Measurements from ENCODE around the gene GNB1. TPM values are rescaled to one million over a fixed set of nuclear protein-coding genes. Genes with fewer than 3 reads are reported as not detected.

The GNB1 gene
- total RNA-seq, 1 donor = 88.7 TPM

DNA sequence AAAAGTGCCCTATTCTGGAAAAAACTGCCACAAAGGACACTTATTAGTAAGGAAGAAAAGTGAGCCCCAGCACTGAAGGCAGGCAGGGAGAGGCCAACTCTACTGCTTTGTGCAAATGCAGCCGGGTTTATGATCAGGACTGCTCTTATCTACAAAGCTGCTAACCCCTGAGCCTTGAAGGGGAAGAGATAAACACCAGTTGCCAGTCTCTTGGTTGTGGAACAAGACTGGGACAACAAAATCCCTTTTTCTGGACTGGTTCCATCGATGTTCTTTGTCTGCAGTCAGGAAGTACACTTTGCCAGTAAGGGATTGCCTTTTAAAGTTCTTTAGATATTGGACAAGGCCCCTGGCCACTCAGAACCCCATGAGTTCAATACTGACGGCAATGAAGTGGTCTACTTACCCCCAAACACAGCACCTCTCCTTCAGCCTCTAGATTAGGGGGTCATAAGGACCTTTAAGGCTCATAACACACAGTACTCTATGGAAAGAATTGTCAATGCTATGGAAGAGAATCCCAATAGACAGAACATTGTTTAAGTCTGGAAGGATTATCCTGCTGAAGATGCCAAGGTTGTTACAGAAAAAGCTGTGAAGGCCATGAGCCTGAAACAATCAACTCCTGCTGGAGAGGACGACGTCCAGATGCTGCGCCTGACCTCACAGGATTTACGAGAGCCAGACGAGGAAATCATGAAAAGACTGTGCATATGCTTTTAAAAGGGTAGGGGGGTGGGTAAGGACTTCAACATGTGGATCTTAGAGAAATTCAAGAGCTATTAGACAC is 43.6 kb downstream of the GNB1 start:
- Histone ChIP-seq H3K27me3 (ENCODE audit: insufficient read depth, low read length) (no peaks in the 10 kb centered on the region), H3K36me3 (ENCODE audit: insufficient read depth, low read length) (peaks cover 10% of the 10 kb centered on the region), H3K4me3 (ENCODE audit: insufficient read depth, low read length) (no peak overlapping the region), H3K79me2 (ENCODE audit: insufficient read depth, low read length) (peaks cover 97% of the 10 kb centered on the region), H3K9me3 (ENCODE audit: low read depth, low read length) (no peaks in the 10 kb centered on the region), H3K4me2 (ENCODE audit: insufficient read depth, low read length) (no peak overlapping the region), H3K27ac (ENCODE audit: low read depth, low read length) (peak overlapping the region; percentile 36), H3K4me1 (ENCODE audit: insufficient read depth, low read length) (peaks cover 6% of the 10 kb centered on the region), H4K20me1 (ENCODE audit: insufficient read depth, low read length) (peaks cover 62% of the 10 kb centered on the region), H2AFZ (ENCODE audit: low read length) (no peak overlapping the region)
- no peak for DNase-seq (ENCODE audit: insufficient read length, low spot score, missing footprints)
- TF ChIP-seq, protein P1, sequence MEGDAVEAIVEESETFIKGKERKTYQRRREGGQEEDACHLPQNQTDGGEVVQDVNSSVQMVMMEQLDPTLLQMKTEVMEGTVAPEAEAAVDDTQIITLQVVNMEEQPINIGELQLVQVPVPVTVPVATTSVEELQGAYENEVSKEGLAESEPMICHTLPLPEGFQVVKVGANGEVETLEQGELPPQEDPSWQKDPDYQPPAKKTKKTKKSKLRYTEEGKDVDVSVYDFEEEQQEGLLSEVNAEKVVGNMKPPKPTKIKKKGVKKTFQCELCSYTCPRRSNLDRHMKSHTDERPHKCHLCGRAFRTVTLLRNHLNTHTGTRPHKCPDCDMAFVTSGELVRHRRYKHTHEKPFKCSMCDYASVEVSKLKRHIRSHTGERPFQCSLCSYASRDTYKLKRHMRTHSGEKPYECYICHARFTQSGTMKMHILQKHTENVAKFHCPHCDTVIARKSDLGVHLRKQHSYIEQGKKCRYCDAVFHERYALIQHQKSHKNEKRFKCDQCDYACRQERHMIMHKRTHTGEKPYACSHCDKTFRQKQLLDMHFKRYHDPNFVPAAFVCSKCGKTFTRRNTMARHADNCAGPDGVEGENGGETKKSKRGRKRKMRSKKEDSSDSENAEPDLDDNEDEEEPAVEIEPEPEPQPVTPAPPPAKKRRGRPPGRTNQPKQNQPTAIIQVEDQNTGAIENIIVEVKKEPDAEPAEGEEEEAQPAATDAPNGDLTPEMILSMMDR (IDR thresholded peaks at IDR 0.05; ENCODE audit: extremely low read depth, low read depth, low read length) = no peak

DNA sequence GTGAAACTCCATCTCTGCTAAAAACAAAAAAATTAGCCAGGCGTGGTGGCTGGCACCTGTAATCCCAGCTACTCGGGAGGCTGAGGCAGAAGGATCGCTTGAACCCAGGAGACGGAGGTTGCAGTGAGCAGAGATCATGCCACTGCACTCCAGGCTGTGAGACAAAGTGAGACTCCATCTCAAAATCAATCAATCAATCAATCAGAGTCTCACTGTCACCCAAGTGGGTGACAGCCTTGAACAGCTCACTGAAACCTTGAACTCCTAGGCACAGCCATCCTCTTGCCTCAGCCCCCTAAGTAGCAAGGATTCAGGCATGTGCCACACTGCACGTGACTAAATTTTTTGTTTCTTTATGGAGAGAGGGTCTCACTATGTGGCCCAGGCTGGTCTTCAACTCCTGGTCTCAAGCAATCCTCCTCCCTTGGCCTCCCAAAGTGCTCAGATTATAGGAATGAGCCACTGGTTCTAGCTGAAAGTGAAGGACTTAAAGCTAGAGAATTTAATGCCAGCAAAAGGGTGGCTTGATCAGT is 44.4 kb downstream of the GNB1 start:
- Histone ChIP-seq H4K20me1 (ENCODE audit: insufficient read depth, low read length) (peaks cover 63% of the 10 kb centered on the region), H3K4me3 (ENCODE audit: insufficient read depth, low read length) (no peak overlapping the region), H2AFZ (ENCODE audit: low read length) (no peak overlapping the region), H3K4me2 (ENCODE audit: insufficient read depth, low read length) (no peak overlapping the region), H3K27ac (ENCODE audit: low read depth, low read length) (peak overlapping the region; percentile 36), H3K27me3 (ENCODE audit: insufficient read depth, low read length) (no peaks in the 10 kb centered on the region), H3K79me2 (ENCODE audit: insufficient read depth, low read length) (peaks cover 97% of the 10 kb centered on the region), H3K4me1 (ENCODE audit: insufficient read depth, low read length) (peaks cover 10% of the 10 kb centered on the region), H3K9me3 (ENCODE audit: low read depth, low read length) (no peaks in the 10 kb centered on the region), H3K36me3 (ENCODE audit: insufficient read depth, low read length) (peaks cover 10% of the 10 kb centered on the region)
- DNase-seq (ENCODE audit: insufficient read length, low spot score, missing footprints) = no peak
- TF ChIP-seq, protein P1 (IDR thresholded peaks at IDR 0.05; ENCODE audit: extremely low read depth, low read depth, low read length) = no peak

DNA sequence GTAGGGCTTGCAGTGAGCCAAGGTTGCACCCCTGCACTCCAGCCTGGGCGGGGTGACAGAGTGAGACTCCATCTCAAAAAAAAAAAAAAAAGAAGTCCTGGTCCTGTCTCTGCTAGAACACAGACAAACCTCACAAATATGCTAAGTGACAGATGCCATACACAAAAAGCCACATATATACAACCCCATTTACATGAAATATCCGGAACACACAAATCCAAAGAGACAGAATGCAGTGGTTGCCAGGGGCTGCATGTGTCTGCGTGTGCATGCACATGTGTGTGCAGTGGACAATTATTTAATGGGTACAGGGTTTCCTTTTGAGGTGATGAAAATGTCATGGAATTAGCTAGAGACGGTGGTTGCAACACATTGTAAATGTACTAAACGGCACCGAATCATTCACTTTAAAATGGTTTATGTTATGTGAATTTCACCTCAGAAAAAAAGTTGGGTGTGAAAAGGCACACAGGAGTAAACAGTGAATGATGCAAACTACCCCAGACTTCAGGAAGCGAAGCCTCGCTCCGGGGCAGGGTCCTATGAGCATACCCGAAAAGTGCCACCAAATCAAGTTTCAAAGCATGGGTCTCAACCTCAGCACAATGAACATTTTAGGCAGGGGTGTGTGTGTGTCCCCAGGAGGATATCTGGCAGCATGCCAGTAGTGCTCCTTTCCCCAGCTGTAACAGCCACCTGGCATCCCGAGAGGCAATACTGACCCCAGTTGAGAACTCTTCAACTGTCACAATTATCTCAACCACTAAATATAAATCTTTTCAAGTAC is 48.3 kb downstream of the GNB1 start:
- no peak overlapping the region for H2AFZ ChIP-seq (ENCODE audit: low read length)
- no peak for DNase-seq (ENCODE audit: insufficient read length, low spot score, missing footprints)
- peak overlapping the region; percentile 13 for H3K4me2 ChIP-seq (ENCODE audit: insufficient read depth, low read length)
- H3K4me1 ChIP-seq (ENCODE audit: insufficient read depth, low read length) = peaks cover 17% of the 10 kb centered on the region
- no peaks in the 10 kb centered on the region for H3K9me3 ChIP-seq (ENCODE audit: low read depth, low read length)
- TF ChIP-seq, protein P1 (IDR thresholded peaks at IDR 0.05; ENCODE audit: extremely low read depth, low read depth, low read length) = no peak
- H3K27me3 ChIP-seq (ENCODE audit: insufficient read depth, low read length) = no peaks in the 10 kb centered on the region
- H3K4me3 ChIP-seq (ENCODE audit: insufficient read depth, low read length) = no peak overlapping the region
- peaks cover 15% of the 10 kb centered on the region for H3K36me3 ChIP-seq (ENCODE audit: insufficient read depth, low read length)
- no peak overlapping the region for H3K27ac ChIP-seq (ENCODE audit: low read depth, low read length)
- peaks cover 99% of the 10 kb centered on the region for H3K79me2 ChIP-seq (ENCODE audit: insufficient read depth, low read length)
- H4K20me1 ChIP-seq (ENCODE audit: insufficient read depth, low read length) = peaks cover 87% of the 10 kb centered on the region

DNA sequence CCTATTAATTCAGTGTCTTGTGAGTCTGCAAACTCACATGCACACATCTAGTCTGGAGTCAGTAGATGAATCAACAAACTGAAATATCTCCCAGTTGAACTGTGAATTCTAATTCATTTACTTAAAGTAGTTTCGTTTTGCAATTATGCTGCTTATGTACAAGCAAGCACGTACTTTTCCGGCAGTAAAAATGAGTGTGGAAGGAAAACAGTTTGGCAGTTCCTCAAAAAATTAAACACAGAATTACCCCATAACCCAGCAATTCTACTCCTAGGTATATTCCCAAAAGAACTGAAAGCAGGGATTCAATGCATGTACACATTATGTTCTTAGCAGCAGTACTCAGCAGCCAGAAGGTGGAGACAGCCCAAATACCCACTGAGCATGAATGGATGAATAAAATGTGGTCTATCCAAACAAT is 49.3 kb downstream of the GNB1 start:
- no peak overlapping the region for H2AFZ ChIP-seq (ENCODE audit: low read length)
- H3K4me2 ChIP-seq (ENCODE audit: insufficient read depth, low read length) = peak overlapping the region; percentile 54
- DNase-seq (ENCODE audit: insufficient read length, low spot score, missing footprints) = no peak
- peak overlapping the region; percentile 44 for H3K27ac ChIP-seq (ENCODE audit: low read depth, low read length)
- H3K9me3 ChIP-seq (ENCODE audit: low read depth, low read length) = no peaks in the 10 kb centered on the region
- peaks cover 17% of the 10 kb centered on the region for H3K36me3 ChIP-seq (ENCODE audit: insufficient read depth, low read length)
- no peak overlapping the region for H3K4me3 ChIP-seq (ENCODE audit: insufficient read depth, low read length)
- no peaks in the 10 kb centered on the region for H3K27me3 ChIP-seq (ENCODE audit: insufficient read depth, low read length)
- H3K4me1 ChIP-seq (ENCODE audit: insufficient read depth, low read length) = peaks cover 17% of the 10 kb centered on the region
- TF ChIP-seq, protein P1 (IDR thresholded peaks at IDR 0.05; ENCODE audit: extremely low read depth, low read depth, low read length) = peak; percentile 27
- H3K79me2 ChIP-seq (ENCODE audit: insufficient read depth, low read length) = peaks cover 98% of the 10 kb centered on the region
- H4K20me1 ChIP-seq (ENCODE audit: insufficient read depth, low read length) = peaks cover 79% of the 10 kb centered on the region
